MM.1S (cell line): ENCODE data around the gene TIMD4.

Experiments
- DNase-seq: peaks from one replicate; pipeline ENCODE4 v3.0.0-alpha.2; 2015
- H2AFZ ChIP-seq: fragments of 300-600 bp; sonication (generic); 2 replicates; pipeline ENCODE4 v1.6.0; 2016; ENCODE audit warnings: antibody characterized with exemption, low read length
- H3F3A ChIP-seq: fragments of 300-600 bp; sonication (generic); 2 replicates; pipeline ENCODE4 v1.6.1; 2016; ENCODE audit warnings: mild to moderate bottlenecking, antibody characterized with exemption, low read length, moderate library complexity, mixed read lengths; ENCODE audit not compliant: insufficient read depth
- H3K27ac ChIP-seq: fragments of 300-600 bp; sonication (generic); 2 replicates; pipeline ENCODE4 v1.5.1; 2016; ENCODE audit warnings: mild to moderate bottlenecking, low read length
- H3K27me3 ChIP-seq: fragments of 300-600 bp; sonication (generic); replicated peaks from 2 replicates; pipeline ENCODE4 v1.6.0; 2016; ENCODE audit warnings: low read length; ENCODE audit not compliant: insufficient read depth
- H3K36me3 ChIP-seq: fragments of 300-600 bp; sonication (generic); replicated peaks from 2 replicates; pipeline ENCODE4 v1.6.1; 2016; ENCODE audit warnings: mild to moderate bottlenecking, low read length, mixed read lengths; ENCODE audit not compliant: insufficient read depth
- H3K4me1 ChIP-seq: fragments of 300-600 bp; sonication (generic); 2 replicates; pipeline ENCODE4 v1.6.1; 2016; ENCODE audit warnings: low read length, mixed read lengths
- H3K4me2 ChIP-seq: fragments of 300-600 bp; sonication (generic); 2 replicates; pipeline ENCODE4 v1.6.0; 2016; ENCODE audit warnings: low read depth, low read length
- H3K4me3 ChIP-seq: fragments of 300-600 bp; sonication (generic); 2 replicates; pipeline ENCODE4 v1.5.1; 2016; ENCODE audit warnings: low read length, mixed read lengths
- H3K79me2 ChIP-seq: fragments of 300-600 bp; sonication (generic); 2 replicates; pipeline ENCODE4 v1.6.1; 2016; ENCODE audit warnings: mixed run types, low read length, mixed read lengths
- H3K9ac ChIP-seq: fragments of 300-600 bp; sonication (generic); 2 replicates; pipeline ENCODE4 v1.6.1; 2016; ENCODE audit warnings: low read length, mixed read lengths
- H3K9me2 ChIP-seq: fragments of 300-600 bp; sonication (generic); replicated peaks from 2 replicates; pipeline ENCODE4 v1.6.1; 2016; ENCODE audit warnings: mild to moderate bottlenecking, low read length, mixed read lengths; ENCODE audit not compliant: insufficient read depth
- H3K9me3 ChIP-seq: fragments of 300-600 bp; sonication (generic); replicated peaks from 2 replicates; pipeline ENCODE4 v1.6.1; 2016; ENCODE audit warnings: mild to moderate bottlenecking, low read length, mixed read lengths; ENCODE audit not compliant: insufficient read depth
- H4K20me1 ChIP-seq: fragments of 300-600 bp; sonication (generic); 2 replicates; pipeline ENCODE4 v1.6.1; 2016; ENCODE audit warnings: mild to moderate bottlenecking, low read length, moderate library complexity, mixed read lengths; ENCODE audit not compliant: insufficient read depth
- CTCF ChIP-seq: fragments of 300-600 bp; sonication (generic); IDR thresholded peaks from 2 replicates; pipeline ENCODE4 v1.5.1; 2016; ENCODE audit warnings: antibody characterized with exemption, low read length, mixed read lengths
- EZH2 ChIP-seq: fragments of 300-600 bp; sonication (generic); optimal IDR thresholded peaks from 2 replicates; pipeline ENCODE3; 2017; ENCODE audit warnings: low read depth, mild to moderate bottlenecking, antibody characterized with exemption, low read length, mixed read lengths
- EZH2phosphoT487 ChIP-seq: fragments of 300-600 bp; sonication (generic); IDR thresholded peaks from 2 replicates; pipeline ENCODE4 v1.6.1; 2018; ENCODE audit warnings: antibody characterized with exemption, low read length

Gene TIMD4

GRCh38 chr5:156963125-156963524 is at the start of gene TIMD4:
TIMD4 (minus strand) TSS chr5:156963226; CDS start chr5:156963198, 28 bp downstream.
- no peaks in the 10 kb centered on the region for H3K27me3 ChIP-seq
- no peaks in the 10 kb centered on the region for H3K4me1 ChIP-seq
- H3K4me3 ChIP-seq, result no peak within 1 kb of the TSS
- no peaks in the 10 kb centered on the region for H3K79me2 ChIP-seq
- H4K20me1 ChIP-seq, result no peaks in the 10 kb centered on the region
- no peak within 1 kb of the TSS for H3K9ac ChIP-seq
- no peaks in the 10 kb centered on the region for H3K36me3 ChIP-seq
- H3K27ac ChIP-seq, result no peak within 1 kb of the TSS
- no peak within 1 kb of the TSS for H2AFZ ChIP-seq
- no peaks in the 10 kb centered on the region for H3K9me2 ChIP-seq
- TF ChIP-seq EZH2, result no peak
- no peak for TF ChIP-seq EZH2phosphoT487
- TF ChIP-seq CTCF, result no peak
- no peak within 1 kb of the TSS for H3K4me2 ChIP-seq
- H3F3A ChIP-seq, result no peaks in the 10 kb centered on the region
- no peak for DNase-seq
- no peaks in the 10 kb centered on the region for H3K9me3 ChIP-seq

GRCh38 chr5:157006262-157006661 is 43.2 kb upstream of the TIMD4 start:
- Histone ChIP-seq H3K9me3 (no peaks in the 10 kb centered on the region), H3K4me1 (no peaks in the 10 kb centered on the region), H3K27ac (no peak overlapping the region), H2AFZ (no peak overlapping the region), H3K4me2 (no peak overlapping the region), H3K27me3 (no peaks in the 10 kb centered on the region), H3K36me3 (no peaks in the 10 kb centered on the region), H3K4me3 (no peak overlapping the region), H3K9ac (no peak overlapping the region), H3F3A (no peaks in the 10 kb centered on the region), H3K79me2 (no peaks in the 10 kb centered on the region), H4K20me1 (no peaks in the 10 kb centered on the region), H3K9me2 (no peaks in the 10 kb centered on the region)
- TF ChIP-seq EZH2phosphoT487 (no peak), EZH2 (no peak), CTCF (no peak)
- DNase-seq, result no peak

- no peak overlapping the region for H3K4me3 ChIP-seq
- H3K4me2 ChIP-seq, result no peak overlapping the region
- DNase-seq, result no peak
- no peaks in the 10 kb centered on the region for H3K79me2 ChIP-seq
- no peaks in the 10 kb centered on the region for H3F3A ChIP-seq
- H3K36me3 ChIP-seq, result no peaks in the 10 kb centered on the region
- H3K9ac ChIP-seq, result no peak overlapping the region
- no peaks in the 10 kb centered on the region for H3K27me3 ChIP-seq
- no peak overlapping the region for H3K27ac ChIP-seq
- TF ChIP-seq CTCF (no peak), EZH2phosphoT487 (no peak), EZH2 (no peak)
- H4K20me1 ChIP-seq, result no peaks in the 10 kb centered on the region
- no peaks in the 10 kb centered on the region for H3K4me1 ChIP-seq
- no peaks in the 10 kb centered on the region for H3K9me3 ChIP-seq
- H3K9me2 ChIP-seq, result no peaks in the 10 kb centered on the region
- no peak overlapping the region for H2AFZ ChIP-seq
Observed at GRCh38 chr5:157004893-157005551, 42.0 kb upstream of the TIMD4 start.
